Measurements from ENCODE around the gene KLK1. TPM values are rescaled to one million over a fixed set of nuclear protein-coding genes. Genes with fewer than 3 reads are reported as not detected.

The KLK1 gene
- total and polyA plus RNA-seq, 10 of the 15 experiments (the other 5 are each of a cell fraction or from before 2014, with no cell fraction given) = 3.4 to 27.5 (median 20.2) TPM

- ATAC-seq (peak; percentile 95), DNase-seq (ENCODE audit: low read depth, low spot score) (peak; percentile 91), FAIRE-seq (peak; percentile 91)
- H3K9ac ChIP-seq (ENCODE audit: control insufficient read depth, insufficient read depth, low read length) = peak overlapping the region; percentile 92
- ChIA-PET CTCF (interaction anchor here (0.8 to 1.8 kb wide), 5 partner anchors 10 to 117 kb away, joined by 3 to 8 read pairs (median 5); no protein-coding TSS in a partner anchor), SMC1A (ENCODE audit: uncharacterized antibody, unreplicated experiment) (interaction anchor here (0.8 to 3.3 kb wide), 6 partner anchors 10 to 390 kb away, joined by 3 to 13 read pairs (median 4); no protein-coding TSS in a partner anchor), POLR2A (interaction anchor here (0.6 to 1.3 kb wide), 5 partner anchors 12 to 16 kb away, joined by 3 to 19 read pairs (median 3); no protein-coding TSS in a partner anchor), RAD21 (ENCODE audit: unreplicated experiment) (interaction anchor here (0.7 to 1.4 kb wide), 6 partner anchors 15 to 447 kb away, joined by 3 to 4 read pairs (median 4); no protein-coding TSS in a partner anchor)
- peaks cover 6 to 14% of the 10 kb centered on the region in 2 experiments for H3K36me3 ChIP-seq (ENCODE audit: control insufficient read depth in 2 of 2, insufficient read depth in 2 of 2, low read length in 1 of 2)
- WGBS (ENCODE audit: insufficient coverage, insufficient replicate concordance, low lambda C conversion rate, missing lambda C conversion rate) = under 1% methylated on average over 62 of the region's 62 CpGs
- H4K20me1 ChIP-seq (ENCODE audit: control insufficient read depth, insufficient read depth) = peaks cover 6% of the 10 kb centered on the region; the same call in 1 of the 2 replicates
- in situ Hi-C loops (cut with MboI) (no loop called here), intact Hi-C loops (cut with micrococcal nuclease; ENCODE audit: unreplicated experiment) (loop anchor here (1.0 to 2.0 kb wide), 2 partner anchors 13 to 92 kb away; no protein-coding TSS in a partner anchor)
- peak overlapping the region; percentile 98; the same call in 1 of the 2 replicates for H3K4me2 ChIP-seq (ENCODE audit: control insufficient read depth, insufficient read depth)
- H3K9me3 ChIP-seq (replicated peaks; ENCODE audit: control insufficient read depth, insufficient read depth, low read length) = no peaks in the 10 kb centered on the region
- H2AFZ ChIP-seq (ENCODE audit: control insufficient read depth, low read depth, low read length) = peak overlapping the region; percentile 89
- peak overlapping the region; percentile 98 for H3K4me3 ChIP-seq
- no TSS peak for BruUV-seq (replicated peaks)
- no peaks in the 10 kb centered on the region for H3K27me3 ChIP-seq (replicated peaks in 1 of 2; ENCODE audit: control insufficient read depth in 2 of 2, insufficient read depth in 2 of 2, low read length in 1 of 2)
- H3K27ac ChIP-seq (ENCODE audit: control insufficient read depth, insufficient read depth) = peak overlapping the region; percentile 97
- H3K79me2 ChIP-seq (ENCODE audit: control insufficient read depth, insufficient read depth, low read length) = peaks cover 42% of the 10 kb centered on the region
- peaks cover 7% of the 10 kb centered on the region for H3K4me1 ChIP-seq (ENCODE audit: control insufficient read depth, insufficient read depth, low read length)
- no peak for TF ChIP-seq FOS (IDR thresholded peaks at IDR 0.05; ENCODE audit: borderline replicate concordance, extremely low read depth, insufficient read length)
- 0 out of 2 replicates have a peak, but pooled peaks have one; percentile 18 for TF ChIP-seq BCL11A (IDR thresholded peaks at IDR 0.05; ENCODE audit: low read depth, low read length)
- TF ChIP-seq ZNF622 (IDR thresholded peaks at IDR 0.05) = no peak
- no peak; the same call in 1 of the 2 replicates for TF ChIP-seq ESRRA (IDR thresholded peaks at IDR 0.05; ENCODE audit: low read length)
- TF ChIP-seq TARDBP (IDR thresholded peaks at IDR 0.05; ENCODE audit: borderline replicate concordance) = peak; percentile 80
- TF ChIP-seq SMARCA5 (IDR thresholded peaks at IDR 0.05) = no peak
- TF ChIP-seq FOXK2 (IDR thresholded peaks at IDR 0.05) = peak; percentile 47
- peak; percentile 96 for TF ChIP-seq CBFB (IDR thresholded peaks at IDR 0.05; ENCODE audit: low read depth)
- 0 out of 2 replicates have a peak, but pooled peaks have one; percentile 43 for TF ChIP-seq HDAC2 (IDR thresholded peaks at IDR 0.05)
- TF ChIP-seq SMAD5 (IDR thresholded peaks at IDR 0.05; ENCODE audit: low read depth) = peak; percentile 99
- no peak for TF ChIP-seq ZNF217 (IDR thresholded peaks at IDR 0.05)
- TF ChIP-seq E2F8 (IDR thresholded peaks at IDR 0.05; ENCODE audit: low read depth, partially characterized antibody) = peak; percentile 99
- TF ChIP-seq SREBF1 (IDR thresholded peaks at IDR 0.05; ENCODE audit: low read length) = 0 out of 2 replicates have a peak, but pooled peaks have one; percentile 2
- peak; percentile 50; the same call in 1 of the 2 replicates for TF ChIP-seq ELK1 (IDR thresholded peaks at IDR 0.05; ENCODE audit: low read depth, low read length)
- TF ChIP-seq CHD1 (IDR thresholded peaks at IDR 0.05; ENCODE audit: low read depth, low read length) = peak; percentile 90; the same call in 1 of the 2 replicates
- TF ChIP-seq STAT1 (conservative IDR thresholded peaks at IDR 0.05) = peak; percentile 100
- TF ChIP-seq BMI1 (IDR thresholded peaks at IDR 0.05; ENCODE audit: borderline replicate concordance) = no peak
- no peak for TF ChIP-seq RBBP5 (conservative IDR thresholded peaks at IDR 0.05)
- TF ChIP-seq ZNF274 (IDR thresholded peaks at IDR 0.05; ENCODE audit: insufficient read depth, insufficient read length) = no peak
- TF ChIP-seq KLF5 (IDR thresholded peaks at IDR 0.05; ENCODE audit: partially characterized antibody) = peak; percentile 94
Measured at GRCh38 chr19:50804420-50805272, 18.9 kb downstream of the KLK1 start.
